ENCODE data around the gene TNFRSF14. TPM values are rescaled to one million over a fixed set of nuclear protein-coding genes. Genes with fewer than 3 reads are reported as not detected.

The TNFRSF14 gene
- total and polyA plus RNA-seq, 2 of the 13 experiments (the other 11 are each of a cell fraction or from before 2014, with no cell fraction given) = 11.9 to 49.9 TPM

- no peak overlapping the region for H3K4me3 ChIP-seq (replicated peaks in 1 of 3; ENCODE audit: insufficient read depth in 1 of 3, low read depth in 2 of 3, low read length in 3 of 3)
- in situ Hi-C loops (cut with HindIII; ENCODE audit: extremely low pct_ligation_motif_present, low pct_unique_long_range_greater_than_20kb) = no loop called here
- CTCF ChIA-PET (ENCODE audit: low intra/inter-chr PET ratio, low total read pairs) = no interaction called here
These were observed 26.2 kb downstream of the TNFRSF14 start for GRCh38 chr1:2582391-2582790.

GRCh38 chr1:2583331-2583791 is 27.2 kb downstream of the TNFRSF14 start:
- FAIRE-seq (no peak), DNase-seq (ENCODE audit: low spot score) (no peak), ATAC-seq (no peak)
- Histone ChIP-seq H3K27me3 (ENCODE audit: control insufficient read depth in 1 of 2, insufficient read depth in 2 of 2, low read length in 2 of 2) (no peaks in the 10 kb centered on the region), H3K27ac (ENCODE audit: extremely low read length, insufficient read depth, low read length) (no peak overlapping the region), H3K4me1 (ENCODE audit: insufficient read depth, low read length) (peaks cover 73% of the 10 kb centered on the region), H2AFZ (ENCODE audit: low read length) (no peak overlapping the region), H3K9me3 (ENCODE audit: low read length) (no peaks in the 10 kb centered on the region), H3K36me3 (replicated peaks in 1 of 2; ENCODE audit: control insufficient read depth in 1 of 2, insufficient read depth in 2 of 2, low read length in 2 of 2) (no peaks in the 10 kb centered on the region), H3K4me2 (ENCODE audit: low read depth, low read length) (peak overlapping the region; percentile 41), H3K79me2 (ENCODE audit: insufficient read depth, low read length) (no peaks in the 10 kb centered on the region), H4K20me1 (ENCODE audit: insufficient read depth, low read length) (no peaks in the 10 kb centered on the region), H3K9ac (ENCODE audit: insufficient read depth, low read depth, low read length) (no peak overlapping the region), H3K4me3 (replicated peaks in 1 of 3; ENCODE audit: insufficient read depth in 1 of 3, low read depth in 2 of 3, low read length in 3 of 3) (peak overlapping the region in 2 of 3 experiments; percentile 23 to 33; a peak in 4 of 6 replicates)
- ChIA-PET CTCF (ENCODE audit: low intra/inter-chr PET ratio, low total read pairs) (no interaction called here), POLR2A (interaction anchor here (0.9 to 1.2 kb wide), 2 partner anchors 36 to 57 kb away, joined by 3 read pairs; no protein-coding TSS in a partner anchor)
- intact Hi-C loops (cut with micrococcal nuclease; ENCODE audit: unreplicated experiment) (loop anchor here (10.0 kb wide), 1 partner anchor 51 kb away; the partner anchor contains the start of gene MMEL1), in situ Hi-C loops (cut with HindIII; ENCODE audit: extremely low pct_ligation_motif_present, low pct_unique_long_range_greater_than_20kb) (no loop called here)
- WGBS (ENCODE audit: low lambda C conversion rate) = 0% methylated on average over 5 of the region's 5 CpGs
- BruUV-seq (replicated peaks) = no TSS peak
- no peak for TF ChIP-seq HOXA7 (CRISPR knock-in tag; IDR thresholded peaks at IDR 0.05)
- no peak for TF ChIP-seq ZNF749 (CRISPR knock-in tag; IDR thresholded peaks at IDR 0.05; ENCODE audit: borderline replicate concordance)
- TF ChIP-seq NONO (IDR thresholded peaks at IDR 0.05) = no peak
- TF ChIP-seq NONO (CRISPR knock-in tag; conservative IDR thresholded peaks at IDR 0.05) = 0 out of 2 replicates have a peak, but pooled peaks have one; percentile 31
- TF ChIP-seq SP1 (IDR thresholded peaks at IDR 0.05) = no peak
- TF ChIP-seq SP1 (CRISPR knock-in tag; IDR thresholded peaks at IDR 0.05) = no peak
- no peak for TF ChIP-seq PBX2 (CRISPR knock-in tag; IDR thresholded peaks at IDR 0.05)
- TF ChIP-seq ZNF737 (CRISPR knock-in tag; IDR thresholded peaks at IDR 0.05; ENCODE audit: borderline replicate concordance) = no peak
- TF ChIP-seq ZBTB44 (CRISPR knock-in tag; IDR thresholded peaks at IDR 0.05) = no peak
- 0 out of 2 replicates have a peak, but pooled peaks have one; percentile 12 for TF ChIP-seq TBX2 (CRISPR knock-in tag; IDR thresholded peaks at IDR 0.05; ENCODE audit: borderline replicate concordance)
- TF ChIP-seq MNT (IDR thresholded peaks at IDR 0.05) = no peak
- no peak for TF ChIP-seq MYNN (CRISPR knock-in tag; IDR thresholded peaks at IDR 0.05; ENCODE audit: low read depth)
- TF ChIP-seq ZNF691 (CRISPR knock-in tag; IDR thresholded peaks at IDR 0.05; ENCODE audit: borderline replicate concordance, low read depth) = no peak

More at GRCh38 chr1:2582391-2582790, 26.2 kb downstream of the TNFRSF14 start:
- DNase-seq (ENCODE audit: low spot score) (no peak), ATAC-seq (no peak), FAIRE-seq (no peak)
- BruUV-seq (replicated peaks) = no TSS peak
- Histone ChIP-seq H3K4me1 (ENCODE audit: insufficient read depth, low read length) (peaks cover 77% of the 10 kb centered on the region), H3K27me3 (ENCODE audit: control insufficient read depth in 1 of 2, insufficient read depth in 2 of 2, low read length in 2 of 2) (no peaks in the 10 kb centered on the region), H3K36me3 (replicated peaks in 1 of 2; ENCODE audit: control insufficient read depth in 1 of 2, insufficient read depth in 2 of 2, low read length in 2 of 2) (no peaks in the 10 kb centered on the region), H2AFZ (ENCODE audit: low read length) (no peak overlapping the region), H3K27ac (ENCODE audit: extremely low read length, insufficient read depth, low read length) (no peak overlapping the region), H3K9me3 (ENCODE audit: low read length) (no peaks in the 10 kb centered on the region), H3K4me2 (ENCODE audit: low read depth, low read length) (no peak overlapping the region), H4K20me1 (ENCODE audit: insufficient read depth, low read length) (no peaks in the 10 kb centered on the region), H3K9ac (ENCODE audit: insufficient read depth, low read depth, low read length) (no peak overlapping the region), H3K79me2 (ENCODE audit: insufficient read depth, low read length) (no peaks in the 10 kb centered on the region)
- WGBS (ENCODE audit: low lambda C conversion rate) = 60% methylated on average over 7 of the region's 7 CpGs
- intact Hi-C loops (cut with micrococcal nuclease; ENCODE audit: unreplicated experiment) = loop anchor here (10.0 kb wide), 1 partner anchor 52 kb away; the partner anchor contains the start of gene MMEL1
- POLR2A ChIA-PET = no interaction called here
- TF ChIP-seq EEA1 (CRISPR knock-in tag; IDR thresholded peaks at IDR 0.05; ENCODE audit: borderline replicate concordance) (no peak), HDAC1 (CRISPR knock-in tag; IDR thresholded peaks at IDR 0.05) (0 out of 2 replicates have a peak, but pooled peaks have one; percentile 10)

Measured in HepG2 (cell line).